HG02571 (cell line): Measurements from ENCODE around the gene C7.
"Not testable (repeated sequence)": the region's sequence is repeated elsewhere in the genome, so short reads cannot be mapped to it uniquely, and the experiment has no call there.

ENCODE experiments used
- ATAC-seq: cut with Tn5 transposase; IDR thresholded peaks from one replicate; pipeline ENCODE4 v1.9.1; 2021; ENCODE audit warnings: mild to moderate bottlenecking, moderate library complexity; ENCODE audit not compliant: unreplicated experiment

C7 gene

DNA sequence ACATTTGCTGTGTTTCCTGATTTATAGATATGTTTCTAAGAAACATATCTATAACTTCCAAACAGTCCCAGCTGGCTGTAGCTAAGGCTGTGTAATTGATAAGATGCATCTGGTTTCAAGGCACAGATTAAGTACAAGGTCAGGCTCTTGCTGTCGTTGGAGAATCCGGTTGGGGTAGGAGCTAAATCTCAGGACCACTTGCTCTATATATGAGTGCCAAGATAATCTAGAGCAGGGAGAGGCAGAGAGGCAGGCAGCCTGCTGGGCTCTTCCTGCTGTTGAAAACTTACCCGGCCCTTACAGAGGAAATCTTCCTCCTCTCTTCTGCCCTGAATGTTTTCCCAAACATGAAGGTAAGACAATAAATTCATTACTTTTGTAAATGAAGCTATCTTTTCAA, at the start of gene C7:
Gene C7 (plus strand): TSS at position 234 of the 400 bp plus-strand sequence. CDS start 114 bp downstream, at position 348.
- ATAC-seq: no peak

- ATAC-seq: no peak
Measured at GRCh38 chr5:40860711-40861110, 48.6 kb upstream of the C7 start.

DNA sequence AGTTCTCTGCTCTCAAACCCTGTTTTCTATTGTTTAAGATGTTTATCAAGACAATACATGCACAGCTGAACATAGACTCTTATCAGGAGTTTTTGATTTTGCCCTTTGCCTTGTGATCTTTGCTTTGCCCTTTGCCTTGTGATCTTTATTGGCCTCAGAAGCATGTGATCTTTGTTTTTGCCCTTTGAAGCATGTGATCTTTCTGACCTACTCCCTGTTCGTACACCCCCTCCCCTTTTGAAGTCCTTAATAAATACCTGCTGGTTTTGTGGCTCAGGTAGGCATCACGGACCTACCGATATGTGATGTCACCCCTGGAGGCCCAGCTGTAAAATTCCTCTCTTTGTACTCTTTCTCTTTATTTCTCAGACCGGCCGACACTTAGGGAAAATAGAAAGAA, 44.3 kb upstream of the C7 start:
- ATAC-seq: not testable (repeated sequence)

DNA sequence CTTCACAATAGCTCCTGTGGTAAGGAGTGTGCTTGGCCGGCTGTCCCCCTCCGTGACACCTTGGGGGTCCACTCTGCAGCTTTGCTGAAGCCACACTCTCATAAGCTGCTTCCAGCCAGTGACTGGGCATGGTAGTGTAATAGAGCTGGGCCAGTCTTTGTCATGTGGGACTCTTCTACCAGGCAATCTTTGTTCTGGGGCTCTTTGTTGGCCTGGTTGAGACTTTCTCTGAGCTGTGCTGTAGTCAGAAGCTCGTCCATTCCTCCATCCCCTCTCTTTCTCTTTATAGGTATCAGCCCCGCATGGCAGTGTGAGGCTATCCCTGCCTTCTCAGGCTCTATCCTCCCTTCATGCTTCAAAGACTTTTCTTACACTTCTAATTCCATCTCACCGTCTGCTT, 42.5 kb upstream of the C7 start:
- no peak for ATAC-seq

DNA sequence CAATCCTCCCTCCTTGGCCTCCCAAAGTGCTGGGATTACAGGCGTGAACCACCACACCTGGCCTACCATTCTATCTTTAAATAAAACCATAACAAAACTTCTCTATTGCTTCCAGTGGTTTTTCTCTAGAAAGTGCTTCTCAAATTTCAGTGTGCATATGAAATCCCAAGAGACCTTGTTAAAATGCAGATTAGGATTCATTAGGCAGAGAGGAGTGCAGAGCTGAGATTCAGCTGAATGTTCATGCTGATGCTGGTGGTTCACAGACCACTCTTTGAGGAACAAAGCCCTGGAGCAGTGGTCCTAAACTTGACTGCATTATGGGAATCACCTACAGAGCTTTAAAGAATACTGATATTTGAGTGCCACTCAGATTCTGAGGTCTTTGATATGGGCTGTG, 39.9 kb upstream of the C7 start:
- no peak for ATAC-seq

DNA sequence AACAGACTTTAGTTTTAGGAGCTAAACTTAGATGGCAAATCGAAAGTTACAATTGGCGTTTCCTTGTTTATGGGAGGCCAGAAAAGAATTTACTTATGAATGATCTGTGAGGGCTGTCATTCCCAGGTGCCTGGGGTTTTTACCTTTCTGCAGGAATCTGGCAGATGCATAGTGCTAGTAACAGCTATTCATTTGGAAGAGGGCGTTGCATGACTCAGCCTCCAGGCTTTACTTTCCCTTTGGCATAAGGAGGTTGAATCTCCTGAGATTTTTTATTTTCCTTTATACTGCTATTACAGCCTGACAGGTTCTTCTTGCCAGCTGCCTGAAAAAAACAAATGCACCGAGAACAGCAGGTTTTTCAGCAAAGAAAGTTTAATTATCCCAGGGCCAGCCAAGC, 38.1 kb upstream of the C7 start:
- no peak for ATAC-seq

DNA sequence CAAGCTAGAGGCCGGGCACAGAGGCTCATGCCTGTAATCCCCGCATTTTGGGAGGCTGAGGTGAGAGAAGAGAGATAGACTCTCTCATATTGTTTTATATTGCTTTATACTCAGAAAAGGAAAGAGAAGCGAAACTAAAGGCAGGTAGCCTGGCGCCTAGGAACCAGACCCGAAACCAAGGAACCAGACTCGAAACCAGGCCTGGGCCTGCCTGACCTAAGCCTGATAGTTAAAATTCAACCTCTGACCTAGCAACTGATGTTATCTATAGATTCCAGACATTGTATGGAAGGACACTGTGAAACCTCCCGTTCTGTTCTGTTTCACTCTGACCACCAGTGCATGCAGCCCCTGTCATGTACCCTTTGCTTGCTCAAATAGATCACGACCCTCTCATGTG, 37.0 kb upstream of the C7 start:
- ATAC-seq: not testable (repeated sequence)

GRCh38 chr5:40873286-40873880, 35.9 kb upstream of the C7 start:
- ATAC-seq: no peak

DNA sequence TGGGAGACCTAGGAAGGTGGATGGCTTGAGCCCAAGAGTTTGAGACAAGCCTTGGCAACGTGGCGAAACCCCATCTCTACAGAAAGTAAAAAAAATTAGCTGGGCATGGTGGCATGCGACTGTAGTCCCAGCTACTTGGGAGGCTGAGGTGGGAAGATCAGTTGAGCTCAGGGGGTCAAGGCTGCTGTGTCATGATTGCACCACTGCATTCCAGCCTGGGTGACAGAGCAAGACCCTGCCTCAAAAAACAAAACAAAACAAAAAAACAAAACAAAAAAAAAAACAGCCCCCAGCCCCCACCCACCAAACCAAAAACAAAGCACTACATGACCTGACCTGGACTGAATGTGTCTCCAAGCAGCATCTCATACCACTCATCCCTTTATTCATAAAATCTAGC, 33.3 kb upstream of the C7 start:
- no peak for ATAC-seq

DNA sequence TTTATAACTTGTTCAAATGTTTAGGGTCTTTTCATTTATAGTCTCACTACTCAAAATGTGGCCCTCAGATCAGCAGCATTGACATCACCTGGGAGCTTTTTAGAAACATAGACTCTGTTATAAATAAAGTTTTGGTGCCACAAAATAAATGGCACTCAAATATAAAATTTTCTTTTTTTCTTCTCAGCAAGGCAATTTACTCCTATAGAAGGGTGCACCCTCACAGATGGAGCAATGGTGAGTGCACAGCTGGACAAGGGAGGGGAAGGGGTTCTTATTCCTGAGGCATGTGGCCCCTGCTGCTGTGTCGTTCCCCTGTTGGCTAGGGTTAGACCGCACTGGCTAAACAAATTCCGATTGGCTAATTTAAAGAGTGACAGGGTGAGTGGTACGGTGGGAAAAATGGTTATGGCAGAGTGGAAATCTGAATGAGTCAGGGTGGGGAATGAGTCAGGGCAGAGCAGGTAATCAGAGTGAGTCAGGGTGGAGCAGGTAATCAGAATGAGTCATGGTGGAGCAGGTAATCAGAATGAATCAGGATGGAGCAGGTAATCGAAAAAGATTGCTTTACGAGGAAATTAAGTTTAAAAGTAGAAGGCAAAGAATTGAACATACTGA, 31.8 kb upstream of the C7 start:
- ATAC-seq: no peak

DNA sequence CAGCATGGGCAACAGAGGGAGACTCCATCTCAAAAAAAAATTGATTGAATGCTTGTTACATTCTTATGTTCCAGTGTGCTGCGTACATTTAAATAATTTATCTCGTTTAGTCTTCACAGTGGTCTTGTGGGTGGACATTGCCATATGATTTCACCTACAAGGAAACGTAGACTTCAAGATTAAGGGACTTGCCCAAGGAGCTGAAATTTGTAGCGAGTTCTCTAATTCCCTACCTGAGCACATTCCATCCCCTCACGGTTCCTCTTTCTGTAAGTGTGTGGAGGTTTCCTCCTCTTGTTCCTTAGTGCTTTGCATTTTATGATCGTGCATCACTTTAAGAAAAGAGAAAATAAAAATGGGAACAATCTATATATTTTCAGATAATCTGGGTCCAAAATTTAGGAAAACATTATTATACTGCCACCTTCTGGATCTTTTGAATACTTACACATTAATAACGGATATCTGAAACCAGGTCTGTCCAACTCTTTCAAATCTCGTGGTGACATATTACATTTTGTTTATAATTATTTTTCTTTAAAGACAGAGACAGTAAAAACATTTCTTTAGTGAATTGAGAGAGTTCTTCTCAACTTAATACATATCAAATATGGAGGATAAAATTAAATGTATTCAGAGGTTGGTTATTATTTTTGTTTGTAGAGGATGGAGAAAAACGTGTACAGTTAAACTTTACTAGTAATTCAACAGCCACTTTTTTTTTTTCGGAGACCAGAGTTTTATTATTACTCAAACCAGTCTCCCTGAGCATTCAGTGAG, 29.9 kb upstream of the C7 start:
- ATAC-seq: no peak

GRCh38 chr5:40882291-40882690, 27.0 kb upstream of the C7 start:
- no peak for ATAC-seq

DNA sequence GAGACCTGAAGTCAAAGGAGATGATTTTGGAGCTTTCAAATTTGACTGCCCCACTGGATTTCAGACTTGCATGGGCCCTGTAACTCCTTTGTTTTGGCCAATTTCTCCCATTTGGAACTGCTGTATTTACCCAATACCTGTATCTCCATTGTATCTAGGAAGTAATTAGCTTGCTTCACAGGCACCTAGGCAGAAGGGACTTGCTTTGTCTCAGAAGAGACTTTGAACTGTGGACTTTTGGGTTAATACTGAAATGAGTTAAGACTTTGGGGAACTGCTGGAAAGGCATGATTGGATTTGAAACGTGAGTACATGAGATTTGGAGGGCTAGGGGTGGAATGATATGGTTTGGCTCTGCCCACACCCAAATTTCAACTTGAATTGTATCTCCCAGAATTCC, 26.2 kb upstream of the C7 start:
- ATAC-seq: not testable (repeated sequence)

DNA sequence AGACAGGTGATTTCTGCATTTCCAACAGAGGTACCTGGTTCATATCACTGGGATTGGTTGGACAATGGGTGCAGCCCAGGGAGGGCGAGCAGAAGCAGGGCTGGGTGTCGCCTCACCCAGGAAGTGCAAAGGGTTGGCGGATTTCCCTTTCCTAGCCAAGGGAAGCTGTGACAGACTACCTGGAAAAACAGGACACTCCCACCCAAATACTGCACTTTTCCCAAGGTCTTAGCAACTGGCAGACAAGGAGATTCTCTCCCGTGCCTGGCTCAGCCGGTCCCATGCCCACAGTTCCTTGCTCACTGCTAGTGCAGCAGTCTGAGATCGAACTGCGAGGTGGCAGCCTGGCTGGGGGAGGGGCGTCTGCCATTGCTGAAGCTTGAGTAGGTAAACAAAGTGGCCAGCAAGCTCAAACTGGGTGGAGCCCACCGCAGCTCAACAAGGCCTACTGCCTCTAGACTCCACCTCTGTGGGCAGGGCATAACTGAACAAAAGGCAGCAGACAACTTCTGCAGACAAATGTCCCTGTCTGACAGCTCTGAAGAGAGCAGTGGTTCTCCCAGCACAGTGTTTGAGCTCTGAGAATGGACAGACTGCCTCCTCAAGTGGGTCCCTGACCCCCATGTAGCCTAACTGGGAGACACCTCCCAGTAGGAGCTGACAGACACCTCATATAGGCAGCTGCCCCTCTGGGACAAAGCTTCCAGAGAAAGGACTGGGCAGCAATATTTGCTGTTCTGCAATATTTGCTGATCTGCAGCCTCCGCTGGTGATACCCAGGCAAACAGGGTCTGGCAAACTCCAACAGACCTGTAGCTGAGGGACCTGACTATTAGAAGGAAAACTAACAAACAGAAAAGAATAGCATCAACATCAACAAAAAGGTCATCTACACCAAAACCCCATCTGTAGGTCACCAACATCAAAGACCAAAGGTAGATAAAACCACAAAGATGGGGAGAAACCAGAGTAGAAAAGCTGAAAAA, 13.6 kb upstream of the C7 start:
- ATAC-seq: not testable (repeated sequence)

DNA sequence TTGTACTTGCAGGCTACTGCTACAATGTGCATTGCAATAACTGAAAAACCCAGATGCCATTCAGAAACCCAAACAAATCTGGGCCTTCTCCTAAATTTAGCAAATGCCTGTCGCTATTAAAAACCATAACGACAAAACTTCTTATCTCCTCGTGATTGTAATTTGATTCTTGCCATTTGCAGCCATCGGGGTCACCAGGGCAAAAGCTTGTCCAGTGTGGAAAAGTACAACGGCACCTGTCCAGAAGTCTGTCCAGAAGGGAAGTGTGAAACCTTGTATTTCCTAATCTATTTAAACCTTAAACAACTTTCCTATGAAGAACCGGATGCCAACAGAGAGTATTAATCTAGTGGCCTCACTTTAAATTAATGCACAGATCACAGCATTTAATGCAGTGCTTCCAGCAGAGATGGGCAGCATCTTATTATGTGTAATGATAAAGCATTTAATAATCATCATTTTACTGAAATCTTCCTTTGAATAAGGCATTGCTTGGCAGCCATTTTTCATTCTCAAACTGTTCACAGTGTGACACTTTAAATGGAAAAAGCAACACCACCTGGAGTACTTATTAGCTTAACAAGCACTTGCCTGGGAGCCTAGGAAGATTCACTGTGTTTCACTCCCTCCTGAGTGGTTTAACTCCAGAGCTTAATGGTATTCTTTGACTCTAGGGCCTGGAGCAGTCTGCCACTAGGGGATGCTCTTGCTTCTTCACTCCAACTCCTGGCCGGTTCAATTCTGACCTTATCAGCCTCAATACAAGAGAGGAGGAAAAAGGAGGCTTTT, 4.9 kb upstream of the C7 start:
- peak; percentile 62 for ATAC-seq

GRCh38 chr5:40904994-40905306, 4.3 kb upstream of the C7 start:
- no peak for ATAC-seq

GRCh38 chr5:40906351-40906751, 2.9 kb upstream of the C7 start:
- no peak for ATAC-seq

DNA sequence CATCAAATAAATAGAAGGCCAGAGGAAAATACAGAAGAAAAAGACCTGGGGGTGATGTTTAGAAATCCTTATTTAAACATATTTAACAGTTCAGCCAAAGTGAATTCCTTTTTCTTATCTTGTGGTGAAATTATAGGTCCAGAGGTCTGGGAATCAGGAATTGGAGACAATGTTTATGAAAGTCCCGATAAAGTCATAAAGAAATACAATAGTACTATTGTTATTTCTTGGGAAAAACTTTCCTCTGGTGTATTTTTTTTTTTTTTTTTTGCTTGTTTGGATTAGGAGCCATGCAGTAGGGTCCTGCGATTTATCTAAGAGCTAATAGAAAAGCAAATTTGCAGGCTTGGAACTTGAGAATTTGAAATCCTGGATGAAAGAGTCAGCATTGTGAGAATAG, 426 bp downstream of the C7 start:
- no peak for ATAC-seq

GRCh38 chr5:40911266-40911665, 2.0 kb downstream of the C7 start:
- ATAC-seq: no peak

DNA sequence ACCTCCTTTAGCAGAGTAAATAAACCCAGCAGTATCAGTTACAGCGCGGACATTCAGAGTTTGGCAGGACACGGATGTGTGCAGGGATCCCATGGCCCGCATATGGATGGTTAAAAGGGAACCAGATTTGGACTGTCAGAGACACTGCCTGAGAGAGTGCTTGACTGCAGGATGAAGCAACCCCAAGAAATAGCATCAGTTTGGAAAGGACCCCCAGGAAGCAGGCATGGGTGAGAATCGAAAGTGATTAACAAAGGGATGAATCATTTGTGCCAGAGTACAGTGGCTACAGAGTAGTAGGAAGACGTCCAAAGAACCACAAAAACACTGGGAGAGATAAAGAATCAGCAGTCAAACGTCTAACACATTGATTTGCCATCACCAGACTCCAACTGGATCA, 5.5 kb downstream of the C7 start:
- ATAC-seq: no peak
